NK-92 (cell line): ENCODE data around the gene ALPG.

ENCODE experiments used
- DNase-seq: peaks from one replicate; lab custom pipeline; 2025; ENCODE audit not compliant: unreplicated experiment; lab: John Stamatoyannopoulos, UW

Gene ALPG

DNA sequence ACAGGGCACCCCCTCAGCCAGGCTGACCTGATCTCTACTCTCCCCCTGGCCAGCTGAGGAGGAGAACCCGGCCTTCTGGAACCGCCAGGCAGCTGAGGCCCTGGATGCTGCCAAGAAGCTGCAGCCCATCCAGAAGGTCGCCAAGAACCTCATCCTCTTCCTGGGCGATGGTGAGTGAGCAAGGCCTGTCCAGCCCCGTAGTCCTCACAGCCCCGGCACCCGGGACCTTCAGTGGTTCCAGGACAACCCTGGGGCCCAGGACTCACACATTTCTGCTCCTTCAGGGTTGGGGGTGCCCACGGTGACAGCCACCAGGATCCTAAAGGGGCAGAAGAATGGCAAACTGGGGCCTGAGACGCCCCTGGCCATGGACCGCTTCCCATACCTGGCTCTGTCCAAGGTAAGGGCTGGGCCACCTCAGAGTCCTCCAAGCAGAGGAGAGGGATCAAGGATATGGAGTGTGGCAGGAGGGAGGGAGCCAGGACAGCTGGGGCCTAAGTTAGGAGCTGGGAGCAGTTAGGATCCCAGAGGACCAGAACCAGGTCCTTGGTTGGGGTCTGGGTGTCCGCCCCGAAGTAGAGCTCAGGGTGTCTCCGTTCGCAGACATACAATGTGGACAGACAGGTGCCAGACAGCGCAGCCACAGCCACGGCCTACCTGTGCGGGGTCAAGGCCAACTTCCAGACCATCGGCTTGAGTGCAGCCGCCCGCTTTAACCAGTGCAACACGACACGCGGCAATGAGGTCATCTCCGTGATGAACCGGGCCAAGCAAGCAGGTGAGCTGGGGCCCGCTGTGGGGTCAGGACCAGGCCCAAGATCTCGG, 49.9 kb downstream of the ALPG start:
- DNase-seq: no peak

DNA sequence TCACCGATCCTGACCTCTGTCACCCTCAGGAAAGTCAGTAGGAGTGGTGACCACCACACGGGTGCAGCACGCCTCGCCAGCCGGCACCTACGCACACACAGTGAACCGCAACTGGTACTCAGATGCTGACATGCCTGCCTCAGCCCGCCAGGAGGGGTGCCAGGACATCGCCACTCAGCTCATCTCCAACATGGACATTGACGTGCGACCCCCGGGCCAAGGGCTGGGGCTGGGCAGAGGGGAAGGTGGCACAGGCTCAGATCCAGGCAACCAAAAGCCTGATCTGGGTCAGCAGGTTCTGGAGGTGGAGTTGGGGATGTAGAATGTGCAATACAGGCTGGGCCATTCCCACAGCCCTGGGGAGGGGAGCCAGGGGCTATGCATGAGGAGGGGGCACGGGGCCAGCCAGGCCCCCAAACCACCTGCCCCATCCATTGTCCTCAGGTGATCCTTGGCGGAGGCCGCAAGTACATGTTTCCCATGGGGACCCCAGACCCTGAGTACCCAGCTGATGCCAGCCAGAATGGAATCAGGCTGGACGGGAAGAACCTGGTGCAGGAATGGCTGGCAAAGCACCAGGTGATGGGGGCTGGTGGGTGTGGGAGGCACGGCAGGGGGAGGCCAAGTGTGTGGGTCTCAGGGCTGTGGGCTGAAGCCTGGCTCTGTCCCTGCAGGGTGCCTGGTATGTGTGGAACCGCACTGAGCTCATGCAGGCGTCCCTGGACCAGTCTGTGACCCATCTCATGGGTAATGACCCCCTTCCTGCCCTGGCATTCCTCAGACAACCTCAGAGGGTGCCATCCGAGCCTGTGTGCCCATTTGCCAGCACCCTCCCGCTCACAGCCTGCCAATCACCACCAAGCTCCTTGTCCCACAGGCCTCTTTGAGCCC, 50.7 kb downstream of the ALPG start:
- no peak for DNase-seq

DNA sequence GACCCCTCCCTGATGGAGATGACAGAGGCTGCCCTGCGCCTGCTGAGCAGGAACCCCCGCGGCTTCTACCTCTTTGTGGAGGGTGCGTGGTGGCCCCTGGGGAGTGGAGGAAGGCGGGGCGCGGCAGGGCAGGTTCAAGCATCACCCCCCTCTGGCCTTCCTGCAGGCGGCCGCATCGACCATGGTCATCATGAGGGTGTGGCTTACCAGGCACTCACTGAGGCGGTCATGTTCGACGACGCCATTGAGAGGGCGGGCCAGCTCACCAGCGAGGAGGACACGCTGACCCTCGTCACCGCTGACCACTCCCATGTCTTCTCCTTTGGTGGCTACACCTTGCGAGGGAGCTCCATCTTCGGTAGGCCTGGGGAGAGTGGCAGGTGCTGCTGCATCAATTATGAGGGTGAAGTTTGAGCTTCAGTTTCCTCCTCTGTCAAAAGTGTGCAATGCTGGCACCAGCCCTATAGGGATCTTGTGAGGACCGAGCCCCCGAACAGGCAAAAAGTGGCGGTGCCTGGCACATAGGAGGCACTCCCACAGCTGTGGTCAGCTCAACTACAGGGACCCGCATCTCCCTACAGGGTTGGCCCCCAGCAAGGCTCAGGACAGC, 51.5 kb downstream of the ALPG start:
- no peak for DNase-seq

DNA sequence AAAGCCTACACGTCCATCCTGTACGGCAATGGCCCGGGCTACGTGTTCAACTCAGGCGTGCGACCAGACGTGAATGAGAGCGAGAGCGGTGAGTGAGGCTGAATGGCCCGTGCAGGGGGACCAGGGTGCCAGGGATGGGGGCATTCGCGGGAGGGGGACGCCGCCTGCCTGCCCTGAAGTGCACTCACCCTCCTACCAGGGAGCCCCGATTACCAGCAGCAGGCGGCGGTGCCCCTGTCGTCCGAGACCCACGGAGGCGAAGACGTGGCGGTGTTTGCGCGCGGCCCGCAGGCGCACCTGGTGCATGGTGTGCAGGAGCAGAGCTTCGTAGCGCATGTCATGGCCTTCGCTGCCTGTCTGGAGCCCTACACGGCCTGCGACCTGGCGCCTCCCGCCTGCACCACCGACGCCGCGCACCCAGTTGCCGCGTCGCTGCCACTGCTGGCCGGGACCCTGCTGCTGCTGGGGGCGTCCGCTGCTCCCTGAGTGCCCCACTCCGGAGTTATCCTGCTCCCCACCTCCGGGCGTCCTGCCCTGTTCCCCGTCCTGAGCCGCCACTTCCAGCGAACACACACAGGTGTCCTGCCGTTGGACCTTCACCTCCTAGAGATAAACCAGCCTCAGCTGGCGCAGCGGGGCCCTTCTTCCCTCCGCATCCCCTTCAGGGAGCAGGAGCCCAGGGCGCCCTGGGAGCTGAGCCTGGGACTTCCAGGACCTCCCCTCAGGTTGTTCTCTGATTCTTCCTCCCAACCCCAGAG, 52.2 kb downstream of the ALPG start:
- no peak for DNase-seq

DNA sequence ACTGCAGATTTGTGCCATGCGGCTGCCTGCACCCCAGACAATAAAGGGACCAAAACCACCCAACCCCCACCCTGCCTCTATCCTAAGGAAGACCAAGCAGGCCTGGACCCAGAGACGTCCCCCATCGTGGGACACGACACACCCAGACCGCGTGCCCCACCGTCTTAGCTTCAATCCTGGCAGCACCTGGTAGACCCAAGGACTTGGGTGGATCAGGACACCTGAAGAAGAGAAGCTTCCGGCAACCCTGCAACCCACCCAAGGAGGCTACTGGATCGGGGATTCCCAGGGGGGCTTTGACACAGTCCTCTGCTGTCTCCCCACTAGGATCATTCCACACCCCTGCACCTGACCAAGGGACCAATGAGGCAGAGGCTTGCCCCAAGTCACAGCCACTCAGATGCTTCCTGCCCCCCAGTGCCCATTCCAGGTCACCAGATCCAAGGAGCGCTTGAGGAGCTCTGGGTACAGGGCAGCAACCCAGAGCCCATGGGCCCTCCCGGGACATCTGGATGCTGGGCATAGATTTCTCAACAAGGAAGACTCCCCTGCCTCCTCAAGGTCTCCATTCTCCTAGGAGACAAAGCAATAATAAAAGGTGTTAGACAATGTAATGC, 52.9 kb downstream of the ALPG start:
- DNase-seq: no peak

DNA sequence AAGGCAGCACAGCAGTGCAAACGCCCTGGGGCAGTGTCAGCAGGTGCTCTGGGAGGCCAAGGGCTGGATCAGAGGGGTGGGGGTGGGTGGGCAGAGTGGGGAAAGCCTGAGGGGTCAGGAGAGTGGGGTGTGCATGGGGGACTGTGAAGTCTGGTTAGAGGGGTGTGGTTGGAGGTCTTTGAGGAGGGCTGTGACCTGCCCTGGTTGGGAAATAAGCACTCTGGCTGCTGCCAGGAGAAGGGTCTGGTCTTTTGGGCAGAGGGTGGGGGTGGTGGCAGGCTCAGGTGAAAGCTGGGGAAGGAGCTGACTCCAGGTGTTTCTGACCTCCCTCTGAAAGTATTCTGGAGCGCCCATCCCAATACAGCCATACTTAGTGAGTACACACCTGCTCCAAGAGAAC, 53.5 kb downstream of the ALPG start:
- no peak for DNase-seq
